A673 (cell line): Measurements from ENCODE around the gene FGGY.

ENCODE experiments used
- CTCF ChIP-seq: fragments of 300-800, 200-600 bp; sonication (generic); conservative IDR thresholded peaks from 2 replicates; pipeline ENCODE4 v1.5.1; 2017; ENCODE audit warnings: low read depth, mild to moderate bottlenecking, antibody characterized with exemption, low read length, moderate library complexity, mixed read lengths
- EZH2 ChIP-seq: fragments of 200-600 bp; sonication (generic); IDR thresholded peaks from 2 replicates; pipeline ENCODE4 v1.6.1; 2017; ENCODE audit warnings: borderline replicate concordance, low read depth, mild to moderate bottlenecking, mixed read lengths, antibody characterized with exemption, low read length; ENCODE audit not compliant: poor library complexity, severe bottlenecking

- TF ChIP-seq CTCF (no peak), EZH2 (no peak)
These were observed 469.4 kb downstream of the FGGY start for GRCh38 chr1:59766227-59766855.
